Muscle of arm (tissue), 12 donors: Measurements from ENCODE around the gene LRMDA. TPM values are rescaled to one million over a fixed set of nuclear protein-coding genes. Genes with fewer than 3 reads are reported as not detected.
A peak's percentile ranks its signal among the peaks of the same experiment; 100 is the strongest.
"Not testable (repeated sequence)": the region's sequence is repeated elsewhere in the genome, so short reads cannot be mapped to it uniquely, and the experiment has no call there.

Source experiments
- DNase-seq: peaks from one replicate; pipeline ENCODE4 v3.0.0-alpha.2; 2013
- polyA plus RNA-seq, 12 donors: library from polyadenylated mRNA; unstranded; fragments of 120-200 nt; gene quantifications; one replicate each; pipeline ENCODE4 v1.2.1, GENCODE V29; 2013; ENCODE audit not compliant: insufficient read length in 12 of 12

The LRMDA gene
- polyA plus RNA-seq, 12 donors, result 3.5 to 6.7 (median 5.2) TPM; not detected in 2

DNA sequence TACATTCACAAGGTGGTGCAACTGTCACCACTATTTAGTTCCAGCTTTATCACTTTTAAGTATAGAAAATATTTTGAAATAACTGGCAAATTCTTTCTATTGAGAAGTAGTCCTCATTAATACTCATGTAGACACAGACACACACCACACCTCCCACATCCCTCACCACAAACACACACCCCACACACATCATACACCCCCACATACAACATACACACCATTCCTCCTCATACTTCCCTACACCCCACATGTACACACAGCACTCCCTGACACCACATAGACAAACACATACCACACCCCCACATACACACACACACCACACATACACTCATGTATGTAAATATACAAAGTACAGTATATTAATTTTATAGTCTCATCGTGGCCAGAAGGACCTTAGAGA lies 178.8 kb downstream of the LRMDA start:
- no peak for DNase-seq

DNA sequence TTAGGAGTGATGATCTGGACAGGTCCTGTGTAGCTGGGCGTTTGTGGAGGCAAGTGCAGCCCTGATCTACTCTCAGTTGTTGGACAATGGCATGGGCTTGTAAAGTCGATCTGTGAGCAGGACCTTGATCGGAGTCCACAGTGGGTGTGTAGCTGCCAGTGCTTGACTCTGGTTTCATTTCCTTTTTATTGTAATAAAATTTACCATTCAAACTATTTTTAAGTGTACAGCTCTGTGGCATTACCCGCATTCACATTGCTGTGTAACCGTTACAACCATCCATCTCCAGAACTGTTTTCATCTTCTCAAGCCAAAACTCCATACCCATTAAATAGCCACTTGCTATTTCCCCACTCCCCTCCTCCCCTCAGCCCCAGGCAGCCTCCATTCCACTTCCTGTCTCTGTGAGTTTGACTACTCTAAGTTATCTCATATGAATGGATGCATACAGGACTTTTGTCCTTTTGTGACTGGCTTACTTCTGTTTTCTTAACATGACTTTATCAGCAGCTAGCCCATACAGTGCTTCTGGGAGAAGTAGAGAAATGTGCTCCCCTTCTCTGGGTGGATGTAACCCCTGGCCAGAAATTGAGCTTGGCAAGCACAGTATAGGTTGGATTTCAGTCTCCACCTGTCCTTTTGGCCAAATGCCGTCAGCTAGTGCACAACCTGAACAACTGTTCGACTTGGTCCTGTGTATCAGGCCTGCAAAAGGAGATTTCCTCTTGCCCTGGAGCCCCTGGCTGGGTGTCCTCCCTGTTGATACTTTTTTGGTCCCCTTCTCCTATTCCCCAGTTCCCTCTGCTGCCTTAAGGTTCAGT lies 180.0 kb downstream of the LRMDA start:
- no peak for DNase-seq

DNA sequence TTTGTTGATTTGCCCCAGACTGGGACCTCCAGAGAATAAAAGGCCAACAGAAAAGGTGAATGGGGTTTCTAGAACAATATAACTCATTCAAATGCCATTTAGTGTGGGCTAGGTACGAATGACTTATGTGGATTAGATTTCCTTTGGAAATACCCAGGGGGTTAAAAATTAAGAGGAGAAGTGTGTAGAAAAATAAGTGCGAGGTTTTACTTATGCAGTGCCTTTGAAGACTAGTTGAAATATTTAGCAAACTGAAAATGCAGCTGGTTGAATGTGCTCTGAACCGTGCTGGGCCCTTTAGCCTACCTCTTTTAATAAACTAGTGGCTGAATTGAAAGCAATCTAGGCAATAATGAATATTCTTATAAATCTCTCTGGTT lies 180.6 kb downstream of the LRMDA start:
- DNase-seq, result no peak

DNA sequence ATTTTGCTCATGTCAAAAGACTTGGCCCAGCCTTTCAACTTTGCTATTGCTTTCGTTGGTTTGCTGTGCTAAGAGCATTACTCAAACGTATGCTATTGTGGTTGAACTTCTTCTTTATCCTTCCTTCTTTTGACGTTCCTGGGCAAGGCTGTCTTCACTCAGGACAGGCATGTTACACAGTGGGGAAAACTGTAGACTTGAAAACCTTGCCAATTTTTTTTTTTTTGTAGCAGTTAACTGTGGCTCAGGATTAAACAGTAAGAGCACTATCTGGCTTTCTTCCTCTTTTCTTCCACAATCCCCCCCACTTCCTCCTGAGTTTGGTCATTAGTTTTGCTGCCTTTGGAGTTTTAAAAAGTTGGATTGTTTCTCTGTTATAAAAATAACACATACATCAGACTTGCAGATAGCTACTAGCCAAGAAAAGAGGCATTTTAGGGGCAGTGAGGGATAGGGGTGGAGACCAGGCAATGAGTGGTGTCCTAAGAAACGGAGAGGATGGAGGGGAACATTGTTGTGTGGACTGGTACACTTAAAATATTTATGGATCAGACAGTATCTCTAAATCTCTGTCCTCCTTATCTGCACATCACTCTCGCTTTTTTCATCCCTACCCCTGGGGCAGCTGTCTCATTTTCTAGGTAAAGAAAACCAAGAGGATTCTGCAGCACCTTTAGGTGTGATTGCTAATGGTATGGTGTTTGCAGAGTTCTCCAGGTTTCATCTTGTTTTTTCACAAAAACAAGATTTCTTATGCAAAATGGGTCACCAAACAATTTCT lies 181.7 kb downstream of the LRMDA start:
- peak; percentile 37 for DNase-seq

DNA sequence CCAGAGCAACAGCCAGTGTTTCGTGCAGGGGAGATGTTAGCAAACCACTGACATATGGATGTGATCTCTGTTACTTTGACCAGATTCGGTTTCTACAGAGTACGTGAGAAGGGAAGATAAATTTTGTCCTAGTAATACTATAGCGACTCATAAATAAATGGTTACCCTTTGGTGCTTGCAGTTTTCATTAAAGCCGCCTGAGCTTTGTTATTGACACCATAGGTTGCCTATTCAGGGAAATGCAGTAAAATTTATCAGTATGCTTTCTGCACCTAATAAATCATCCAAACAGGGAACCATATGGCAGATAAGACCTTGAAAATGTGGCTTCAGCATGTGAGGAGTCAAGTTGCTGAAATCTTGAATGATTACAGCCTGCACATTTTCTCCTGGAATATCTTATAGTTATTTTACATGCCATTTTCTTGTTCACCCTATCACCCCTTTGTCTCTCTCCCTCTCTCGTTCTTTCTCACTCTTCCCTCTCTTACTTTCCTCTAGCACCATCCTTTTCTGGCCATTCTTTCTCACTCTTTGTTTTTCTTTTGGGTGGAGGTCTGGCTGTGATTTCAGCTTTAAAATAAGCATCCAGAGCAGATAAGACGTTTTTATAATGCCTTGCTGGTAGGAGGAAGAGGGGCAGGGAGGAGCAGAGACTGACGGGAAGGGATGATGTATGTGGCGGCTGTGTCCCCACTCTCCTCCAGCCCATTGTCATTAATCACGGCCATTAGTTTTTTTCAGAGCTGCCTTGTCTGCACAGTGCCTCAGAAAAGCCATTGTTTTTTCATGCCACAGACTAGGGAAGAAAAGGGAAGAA lies 182.5 kb downstream of the LRMDA start:
- no peak for DNase-seq

DNA sequence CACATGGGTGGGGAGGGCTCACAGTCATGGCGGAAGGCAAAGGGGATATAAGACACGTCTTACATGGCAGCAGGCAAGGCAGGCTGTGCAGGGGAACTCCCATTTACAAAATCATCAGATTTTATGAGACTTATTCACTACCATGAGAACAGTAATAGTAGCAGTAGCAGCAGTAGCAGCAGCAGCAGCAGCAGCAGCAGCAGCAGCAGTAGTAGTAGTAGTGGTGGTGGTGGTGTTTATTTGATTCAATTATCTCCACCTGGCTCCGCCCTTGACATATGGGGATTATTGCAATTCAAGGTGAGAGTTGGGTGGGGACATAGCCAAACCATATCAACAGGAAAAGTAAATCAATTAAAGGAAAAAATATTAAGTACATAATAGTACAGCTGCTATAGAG lies 184.7 kb downstream of the LRMDA start:
- DNase-seq, result no peak

DNA sequence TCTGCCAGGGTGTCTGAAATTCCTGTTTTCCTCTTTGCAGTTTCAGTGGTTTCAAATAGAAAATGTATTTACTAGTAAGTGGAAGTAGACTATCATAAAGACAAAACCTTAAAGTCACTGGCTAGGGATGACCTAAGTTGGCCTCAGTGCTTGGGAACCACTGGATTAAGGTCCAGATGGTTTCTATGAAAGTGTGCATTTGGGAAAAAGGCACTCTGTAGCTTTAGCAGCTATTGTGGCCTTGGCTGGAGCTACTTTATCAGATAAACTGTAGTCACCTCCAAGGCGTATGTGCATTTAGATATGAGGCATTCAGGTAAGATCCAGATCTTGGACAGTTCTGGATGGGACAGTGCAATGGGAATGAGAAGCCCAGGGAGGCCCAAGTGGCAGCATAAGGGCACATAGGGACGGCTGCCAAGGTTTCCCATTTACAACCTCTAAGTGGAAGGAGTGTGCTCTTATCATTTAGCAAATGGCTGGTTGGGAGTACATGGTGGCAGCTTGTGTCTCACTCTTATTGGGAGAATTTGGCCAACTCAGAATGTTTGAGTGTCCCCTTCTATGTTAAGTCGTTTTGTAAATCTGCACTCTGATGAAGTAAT lies 185.6 kb downstream of the LRMDA start:
- no peak for DNase-seq

DNA sequence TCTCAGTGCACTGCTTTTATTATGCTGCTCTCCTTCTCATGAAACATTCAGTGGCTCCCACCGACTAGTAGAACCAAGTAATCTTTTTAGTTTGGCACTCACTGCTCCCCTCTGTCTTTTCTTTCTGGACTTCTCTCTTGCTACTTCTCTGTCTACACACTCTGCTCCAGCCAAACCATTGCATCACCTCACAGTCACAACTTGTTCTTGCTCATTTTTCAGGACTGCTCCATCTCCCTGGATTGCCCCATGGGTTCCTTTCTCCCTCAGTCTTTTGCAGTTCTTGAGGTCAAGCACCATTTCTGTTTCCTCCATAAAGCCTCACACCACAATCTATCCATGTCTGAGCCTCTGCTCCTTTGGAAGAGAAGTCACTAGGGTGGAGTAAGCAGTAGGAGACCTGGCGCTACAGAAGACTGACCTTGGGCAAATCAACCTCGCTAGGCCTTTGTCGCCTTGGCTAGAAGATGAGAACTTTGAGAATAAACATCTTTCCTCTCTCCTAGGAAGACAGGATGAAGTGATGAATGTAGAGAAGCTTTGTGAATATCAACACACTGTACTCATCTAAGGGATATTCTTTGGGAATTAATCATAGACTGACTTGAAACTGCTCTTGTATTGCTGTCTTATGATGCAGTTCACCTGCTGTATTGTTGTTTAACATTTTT lies 186.2 kb downstream of the LRMDA start:
- DNase-seq, result no peak

DNA sequence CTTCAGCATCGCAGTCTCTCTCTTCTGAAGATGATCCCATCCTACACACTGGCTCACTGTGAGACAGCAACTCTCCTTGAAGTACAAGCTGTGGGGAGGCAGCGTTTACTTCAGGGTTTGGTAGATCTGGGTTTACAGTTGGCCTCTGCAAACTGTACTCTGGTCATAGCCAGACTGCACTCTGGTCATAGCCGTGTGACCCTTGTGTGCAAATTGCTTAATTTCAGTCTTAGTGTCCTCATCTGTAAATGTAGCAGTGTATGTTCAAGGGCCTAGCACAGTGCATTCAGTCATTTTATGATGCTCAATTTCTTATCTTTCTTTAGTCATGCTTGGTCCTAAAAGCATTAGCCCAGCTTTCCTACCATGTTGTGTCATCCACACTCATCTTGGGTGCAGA lies 188.2 kb downstream of the LRMDA start:
- DNase-seq, result no peak

DNA sequence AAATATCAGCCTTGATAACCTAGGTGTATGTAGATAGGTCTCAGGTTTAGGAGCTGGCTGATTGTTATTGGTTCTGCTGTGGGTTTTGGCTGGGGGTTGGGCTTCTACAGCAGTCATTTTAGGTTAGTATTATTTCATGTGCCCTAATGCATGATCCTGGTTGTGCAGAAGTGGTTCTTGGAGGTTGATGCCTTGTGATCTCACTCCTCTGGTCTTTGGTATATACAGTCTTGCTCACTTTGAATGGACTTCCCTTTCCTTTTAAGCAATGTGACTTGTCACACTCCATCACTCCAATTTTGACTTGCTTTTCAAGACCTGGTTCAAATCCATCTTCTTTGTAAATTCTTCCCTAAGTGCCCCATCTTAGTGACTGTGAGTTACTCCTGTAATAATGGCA lies 188.9 kb downstream of the LRMDA start:
- DNase-seq, result no peak

DNA sequence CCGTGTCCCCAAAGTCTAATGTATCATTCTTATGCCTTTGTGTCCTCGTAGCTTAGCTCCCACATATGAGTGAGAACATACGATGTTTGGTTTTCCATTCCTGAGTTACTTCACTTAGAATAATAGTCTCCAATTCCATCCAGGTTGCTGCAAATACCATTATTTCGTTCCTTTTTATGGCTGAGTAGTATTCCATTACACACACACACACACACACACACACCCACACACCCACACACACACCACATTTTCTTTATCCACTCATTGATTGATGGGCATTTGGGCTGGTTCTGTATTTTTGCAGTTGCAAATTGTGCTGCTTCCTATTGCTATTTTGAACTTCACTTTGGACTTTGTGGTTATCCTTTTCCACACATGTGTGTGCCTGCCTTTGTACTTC lies 189.6 kb downstream of the LRMDA start:
- not testable (repeated sequence) for DNase-seq

DNA sequence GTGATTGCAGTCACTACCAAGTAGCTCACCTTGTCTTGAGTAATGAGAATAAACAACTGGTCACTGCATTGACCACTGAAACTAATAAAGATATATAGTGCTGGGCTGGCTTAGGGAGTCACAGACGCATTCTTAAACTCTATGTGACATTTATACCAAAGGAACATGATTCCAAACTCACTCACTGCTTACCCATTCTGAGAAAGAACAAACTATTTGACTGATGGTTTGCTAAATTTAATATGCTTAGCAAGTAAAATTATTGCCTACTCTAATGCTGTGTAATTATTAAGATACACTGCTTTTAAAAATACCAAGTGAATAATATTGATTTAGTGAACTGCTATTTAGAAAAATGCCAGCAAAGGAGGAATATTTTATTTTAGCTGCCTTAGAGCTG lies 191.1 kb downstream of the LRMDA start:
- DNase-seq, result no peak

DNA sequence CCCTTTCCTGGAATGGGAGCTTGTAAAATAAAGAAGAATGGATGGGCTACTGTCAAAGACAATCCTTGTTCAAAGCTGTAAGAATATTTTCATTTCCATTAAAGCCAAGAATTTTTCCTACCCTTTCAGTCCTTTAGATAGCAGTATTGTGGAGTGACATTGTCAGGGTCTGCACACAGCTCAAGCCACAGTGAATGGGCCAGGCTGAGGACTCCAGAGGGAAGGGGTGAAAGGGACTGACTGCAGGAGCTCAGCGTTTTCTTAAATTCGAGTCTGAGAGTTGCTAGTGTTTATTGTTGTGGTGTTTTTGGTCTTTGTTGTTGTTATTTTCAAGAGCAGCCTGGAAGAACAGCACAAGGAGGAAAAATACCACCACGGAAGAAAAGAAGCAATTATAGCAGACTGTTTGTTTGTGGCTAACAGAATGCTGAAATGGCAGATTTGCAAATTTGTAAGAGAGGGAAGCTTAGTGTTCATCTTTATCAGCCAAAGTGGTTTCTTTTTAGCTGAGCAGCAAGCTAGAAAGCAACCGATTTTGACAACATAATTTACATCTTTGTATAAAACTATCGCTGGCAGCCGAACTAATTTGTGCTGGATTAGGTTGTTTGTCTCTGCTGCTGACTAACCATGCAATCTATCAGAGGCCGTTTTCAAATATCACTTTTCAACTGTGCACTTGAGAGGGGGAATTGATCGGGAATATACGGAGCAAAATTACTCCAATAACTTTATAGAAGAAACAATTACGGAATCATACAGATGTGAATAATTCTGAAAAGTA lies 192.1 kb downstream of the LRMDA start:
- DNase-seq, result no peak

DNA sequence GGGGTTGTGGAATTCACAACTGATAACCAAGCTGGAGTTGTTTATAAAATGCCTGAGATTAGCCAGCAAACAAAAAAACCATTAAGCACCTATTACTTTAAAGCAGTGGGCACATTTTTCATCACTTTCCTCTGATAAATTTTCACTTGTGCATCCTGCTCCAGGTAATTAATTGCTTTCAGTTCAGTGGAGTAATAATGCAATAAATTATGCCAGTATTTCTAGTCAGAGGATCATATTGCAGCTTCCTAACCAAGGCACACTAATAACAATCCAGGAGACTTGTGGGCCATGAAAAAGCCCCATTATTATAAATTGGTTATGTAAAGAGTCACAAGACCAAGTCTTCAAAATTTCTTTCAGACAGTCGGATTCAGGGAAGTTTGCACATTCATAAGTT lies 193.2 kb downstream of the LRMDA start:
- DNase-seq, result no peak

DNA sequence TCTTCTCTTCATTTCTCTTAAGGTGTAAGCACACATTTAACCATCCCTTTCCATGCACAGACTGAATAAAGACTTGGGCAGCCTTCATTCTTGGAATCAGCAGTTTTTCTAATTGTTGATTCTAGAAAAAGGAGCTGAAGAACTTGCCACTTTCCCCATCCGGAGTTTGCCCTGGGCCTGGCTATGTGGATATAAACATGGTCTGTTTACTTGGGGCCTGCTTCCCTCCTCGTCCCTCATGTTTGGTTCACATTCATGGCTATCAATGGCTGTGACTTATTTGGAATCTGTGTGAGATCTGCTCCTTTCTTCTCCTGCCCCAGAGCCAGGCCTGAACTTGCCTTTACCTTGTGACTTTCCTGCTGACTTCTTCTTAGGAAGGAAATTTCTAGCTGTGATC lies 199.3 kb downstream of the LRMDA start:
- DNase-seq, result no peak

DNA sequence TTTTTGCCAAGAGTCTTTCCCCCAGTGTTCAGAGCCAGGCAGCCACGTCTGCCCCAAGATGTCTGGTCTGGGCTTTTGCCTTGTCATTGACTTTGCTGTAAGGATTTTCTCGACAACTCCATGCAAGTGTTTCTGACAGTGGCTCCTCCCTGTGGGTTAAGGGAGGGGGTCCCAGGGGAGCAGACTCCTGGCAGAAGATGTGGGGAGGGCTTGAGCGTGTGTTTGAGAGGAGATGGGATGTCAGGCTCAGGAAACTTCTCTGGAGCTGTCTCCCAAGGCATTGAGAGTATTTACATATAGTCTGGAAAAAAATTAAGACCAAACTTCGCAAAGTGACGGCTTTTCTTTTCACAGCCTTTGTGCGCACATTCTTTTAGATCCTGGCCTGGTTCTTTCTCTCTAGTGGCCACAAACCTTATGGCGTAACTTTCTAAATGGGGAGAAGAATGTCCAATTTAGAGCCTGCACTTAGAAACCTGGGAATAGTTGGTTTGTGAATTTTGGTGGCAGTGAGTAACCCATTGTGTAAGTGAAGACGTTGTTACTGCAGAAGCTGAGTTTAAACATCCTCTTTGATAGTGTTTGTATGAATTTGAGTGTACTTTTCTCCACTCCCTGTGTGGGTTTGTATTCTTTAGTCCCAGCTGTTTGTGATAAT lies 201.5 kb downstream of the LRMDA start:
- no peak for DNase-seq

DNA sequence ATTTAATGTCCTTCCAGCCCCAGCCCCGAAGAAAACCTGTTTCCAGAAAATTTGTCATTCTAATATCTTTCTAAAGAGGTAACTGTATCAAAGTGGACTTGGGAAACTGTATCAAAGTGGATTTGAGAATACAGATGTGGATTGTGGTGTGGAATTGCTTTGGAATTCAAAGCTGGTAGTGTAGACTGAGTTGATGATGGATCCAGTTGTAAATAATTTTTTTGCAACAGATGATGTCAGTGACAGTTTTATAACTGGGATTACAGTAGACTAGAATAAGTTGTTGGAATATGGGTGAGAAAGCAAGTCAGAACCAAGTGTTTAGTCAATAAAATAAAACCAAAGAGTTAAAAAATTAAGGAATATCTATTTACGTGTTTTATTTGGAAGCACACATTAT lies 202.1 kb downstream of the LRMDA start:
- DNase-seq, result no peak

DNA sequence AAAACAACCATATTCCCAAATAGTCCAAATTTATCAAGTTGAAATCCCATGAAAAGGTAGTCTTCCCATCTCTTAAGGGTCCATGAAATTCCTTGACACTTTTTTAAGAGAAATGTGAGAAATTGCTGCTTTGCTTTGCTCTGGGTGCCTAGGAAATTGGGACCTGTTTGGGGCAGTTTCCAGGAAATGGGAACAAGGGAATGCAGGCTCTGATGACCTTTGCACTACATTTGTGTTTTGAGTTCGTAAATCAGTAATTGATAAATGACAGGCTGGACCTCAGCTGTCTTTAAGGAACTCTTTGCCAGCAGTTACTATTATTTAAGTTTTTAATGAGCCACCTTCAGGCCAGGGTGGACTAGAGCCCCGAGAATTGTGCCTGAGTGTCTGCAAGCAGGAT lies 203.5 kb downstream of the LRMDA start:
- no peak for DNase-seq

DNA sequence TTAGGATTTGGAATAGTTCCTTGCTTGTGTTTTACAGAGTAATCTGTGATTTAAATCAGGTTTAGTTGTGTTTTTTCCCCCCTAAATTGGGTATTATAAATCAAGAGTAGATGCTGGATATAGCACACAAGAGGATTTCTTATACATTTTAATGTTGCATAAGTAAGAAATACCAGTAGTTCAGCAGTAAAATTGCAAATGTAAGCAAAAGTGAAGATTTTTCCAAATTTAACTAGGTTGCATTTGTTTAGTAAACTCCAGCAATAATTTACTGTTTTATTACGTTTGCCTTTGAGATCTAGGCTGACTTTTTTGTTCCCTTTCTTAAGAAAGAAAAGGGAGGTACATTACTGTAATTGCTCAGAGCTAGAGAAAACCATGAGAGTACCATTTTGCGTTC lies 207.3 kb downstream of the LRMDA start:
- no peak for DNase-seq

DNA sequence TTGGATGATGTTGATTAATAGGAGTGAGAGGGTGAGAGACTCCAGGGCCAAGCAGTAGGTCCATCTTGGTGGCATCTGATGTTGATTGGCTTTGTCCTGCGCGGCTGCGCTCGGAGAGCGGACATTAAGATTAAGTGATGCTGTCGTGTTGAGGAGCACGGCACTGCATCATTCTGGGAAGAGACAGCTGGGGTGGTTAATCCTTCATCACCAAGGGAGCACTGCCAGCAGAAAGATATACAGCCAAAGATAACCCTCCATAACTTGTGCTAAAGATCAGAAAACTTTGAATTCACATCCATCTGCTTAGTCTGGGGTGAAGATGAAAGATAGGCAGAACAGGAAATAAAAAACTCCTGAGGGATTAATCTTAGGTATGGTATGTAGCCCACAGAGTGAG lies 208.3 kb downstream of the LRMDA start:
- no peak for DNase-seq
